HG03575 (cell line): ENCODE results near the gene PPP2R2C.

Experiments used
- ATAC-seq: cut with Tn5 transposase; IDR thresholded peaks from one replicate; pipeline ENCODE4 v1.9.1; 2021; ENCODE audit not compliant: unreplicated experiment, insufficient number of reproducible peaks, low FRiP score; ENCODE audit errors: extremely low read depth

Gene PPP2R2C

DNA sequence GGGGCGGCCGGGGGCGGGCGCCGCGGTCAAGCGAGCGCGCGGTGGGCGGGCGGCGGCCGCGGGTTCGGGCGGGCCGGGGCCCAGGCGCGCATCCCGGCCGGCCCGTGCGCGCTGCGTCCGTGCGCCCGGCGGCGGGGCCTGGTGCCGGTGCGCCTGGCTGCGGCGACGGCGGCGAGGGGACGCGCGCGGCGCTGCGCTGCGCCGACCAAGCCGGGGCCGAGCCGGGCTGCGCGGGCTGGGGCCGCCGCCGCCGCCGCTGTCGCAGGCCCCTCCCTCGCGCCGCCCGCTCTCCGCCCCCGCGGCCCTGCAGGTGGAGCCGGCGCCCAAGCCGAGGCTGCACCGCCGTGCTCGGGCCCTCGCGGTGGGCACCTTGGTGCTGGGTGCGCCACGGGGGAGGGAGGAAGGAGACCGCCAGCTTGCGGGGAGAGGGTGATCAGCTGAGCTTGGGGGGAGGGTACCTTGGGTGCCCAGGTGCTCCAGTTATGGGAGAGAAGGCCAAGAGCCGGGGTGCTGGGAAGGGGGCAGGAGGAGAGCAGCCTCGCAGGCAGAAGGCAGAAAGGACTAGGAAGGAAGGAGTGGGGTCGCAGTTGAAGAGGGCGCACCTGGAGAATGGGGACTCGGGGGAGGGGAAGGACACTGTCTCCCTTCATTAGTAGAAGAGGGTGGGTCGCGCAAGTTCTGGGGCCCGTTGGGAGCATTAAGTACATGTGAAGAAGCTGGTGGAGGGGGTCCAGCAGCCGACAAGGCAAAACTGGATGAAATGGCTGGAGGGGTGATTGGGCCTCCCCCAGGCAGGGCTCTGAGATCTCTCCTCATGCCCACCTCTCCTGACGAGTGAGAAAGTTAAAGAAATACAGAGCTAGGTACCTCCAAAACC is at the start of gene PPP2R2C:
Gene PPP2R2C, minus strand, starts transcription at position 228 of the 877 bp plus-strand sequence. CDS start 385 bp downstream, outside the sequence.
- ATAC-seq = no peak

DNA sequence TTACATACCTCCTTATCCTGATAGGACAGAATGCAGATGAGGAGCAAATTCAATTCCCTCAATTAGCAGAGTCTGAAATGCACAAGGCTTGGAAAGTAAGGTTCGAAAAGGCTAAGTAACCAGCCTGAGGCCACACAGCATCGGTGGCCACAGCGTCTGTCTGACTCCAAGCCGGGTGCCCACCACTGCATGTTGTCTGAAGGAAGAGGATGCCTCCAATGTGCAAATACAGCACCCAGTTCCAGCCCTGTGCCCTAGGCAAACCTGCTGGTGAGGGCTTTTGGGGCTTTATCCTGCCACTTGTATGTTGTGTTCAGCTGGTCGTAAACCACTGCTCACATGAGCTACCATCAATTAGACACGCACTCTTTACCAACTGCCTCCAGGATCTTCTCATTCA is 48.6 kb upstream of the PPP2R2C start:
- no peak for ATAC-seq

DNA sequence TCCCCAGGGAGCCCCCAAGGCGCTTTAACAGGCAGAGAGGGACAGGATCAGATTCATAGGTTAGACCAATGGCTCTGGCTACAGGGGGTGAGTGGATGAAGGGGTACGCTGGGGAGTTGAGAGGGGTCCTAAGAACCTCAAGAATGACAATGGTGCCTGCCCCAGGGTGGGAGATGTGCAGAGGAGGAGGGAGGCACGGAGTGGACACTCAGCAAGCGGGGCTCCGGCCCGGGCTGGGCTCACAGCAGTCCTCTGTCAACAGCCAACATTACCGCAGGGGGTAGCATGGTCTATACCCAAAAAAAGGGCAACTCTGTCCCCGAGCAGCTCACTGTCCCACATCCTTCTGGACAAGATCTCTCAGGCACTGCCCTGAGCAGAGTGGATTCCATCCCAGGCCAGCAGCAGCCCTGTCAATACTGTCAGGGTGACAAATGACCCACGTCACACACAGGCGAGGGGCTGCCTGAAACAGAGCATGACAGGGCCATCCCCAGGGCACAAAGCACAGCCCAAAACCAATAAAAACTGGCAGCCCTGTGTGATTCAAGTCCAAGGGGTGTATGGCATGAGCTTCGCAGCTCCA is 47.7 kb upstream of the PPP2R2C start:
- no peak for ATAC-seq

DNA sequence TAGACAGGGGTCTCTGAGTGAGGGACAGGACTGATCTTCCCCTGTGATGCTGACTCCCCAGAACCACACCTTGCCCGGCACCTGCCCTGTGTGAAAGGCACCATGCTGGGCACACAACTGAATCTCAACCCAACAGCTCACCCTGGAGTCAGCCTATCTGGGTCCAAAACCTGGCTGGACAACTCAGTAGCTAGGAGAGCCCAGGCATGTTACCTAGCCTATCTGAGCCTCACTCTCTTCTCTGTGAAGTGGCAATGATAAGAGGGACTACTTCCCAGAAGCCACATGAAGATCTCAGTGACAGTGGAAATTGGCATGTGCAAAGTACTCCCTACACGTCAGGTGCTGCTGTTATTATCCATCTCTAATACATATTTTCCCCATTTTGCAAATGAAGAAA is 44.8 kb upstream of the PPP2R2C start:
- no peak for ATAC-seq

DNA sequence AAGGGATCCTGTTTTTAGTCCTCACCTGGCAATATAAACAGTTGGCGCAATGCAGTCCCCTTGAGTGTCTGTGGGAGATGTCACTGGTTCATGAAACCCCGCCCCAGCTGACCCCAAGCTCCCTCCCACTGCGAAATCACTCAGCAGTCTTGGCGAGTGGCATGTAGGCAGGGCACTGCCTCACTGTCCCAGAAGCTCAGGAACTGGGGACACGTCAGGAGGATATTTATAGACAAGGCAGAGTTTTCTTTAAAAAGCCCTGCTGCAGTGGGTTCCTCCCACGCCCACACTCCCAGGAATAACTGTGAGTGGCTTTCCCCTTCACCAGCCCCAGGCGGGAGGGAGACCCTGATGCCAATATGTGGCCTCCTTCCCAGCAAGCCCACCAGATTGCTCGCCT is 44.3 kb upstream of the PPP2R2C start:
- no peak for ATAC-seq

DNA sequence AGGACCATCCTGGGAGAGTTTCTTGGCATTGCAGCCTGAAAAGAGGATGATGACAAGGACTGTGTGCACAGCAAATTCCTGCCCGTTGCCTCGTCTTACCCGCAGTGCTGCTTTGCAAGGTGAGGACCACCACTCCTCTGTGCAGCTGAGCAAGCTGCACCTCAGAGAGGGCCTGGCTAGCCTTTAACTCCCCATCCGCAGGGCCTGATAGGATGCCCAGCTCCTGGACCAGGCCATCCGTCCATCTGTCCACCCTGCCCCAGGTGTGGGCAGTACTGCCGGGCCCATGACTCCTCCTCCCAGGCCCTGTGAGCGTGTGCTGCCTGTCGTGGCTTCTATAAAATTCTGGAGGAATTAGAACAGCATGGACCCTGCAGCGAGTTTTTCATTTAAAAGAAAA is 43.9 kb upstream of the PPP2R2C start:
- no peak for ATAC-seq

DNA sequence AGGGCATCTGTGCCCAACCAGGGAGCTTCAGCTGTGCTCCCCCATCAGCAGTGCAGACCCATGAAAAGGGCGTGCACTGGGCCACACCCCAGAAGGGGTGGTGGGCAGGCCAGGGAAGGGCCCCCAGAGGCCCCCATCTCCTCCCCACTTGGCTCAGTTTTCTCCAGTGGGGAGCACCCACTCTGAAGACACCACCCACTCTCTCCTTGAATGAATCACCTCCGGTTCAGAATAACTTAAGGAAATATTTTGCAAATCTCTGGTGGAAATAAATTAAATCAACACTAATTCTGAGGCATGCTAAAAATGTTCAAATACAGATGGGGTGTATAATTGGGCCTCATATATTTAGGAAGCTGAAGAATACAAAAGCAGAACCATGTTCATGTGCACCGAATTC is 41.3 kb upstream of the PPP2R2C start:
- no peak for ATAC-seq

DNA sequence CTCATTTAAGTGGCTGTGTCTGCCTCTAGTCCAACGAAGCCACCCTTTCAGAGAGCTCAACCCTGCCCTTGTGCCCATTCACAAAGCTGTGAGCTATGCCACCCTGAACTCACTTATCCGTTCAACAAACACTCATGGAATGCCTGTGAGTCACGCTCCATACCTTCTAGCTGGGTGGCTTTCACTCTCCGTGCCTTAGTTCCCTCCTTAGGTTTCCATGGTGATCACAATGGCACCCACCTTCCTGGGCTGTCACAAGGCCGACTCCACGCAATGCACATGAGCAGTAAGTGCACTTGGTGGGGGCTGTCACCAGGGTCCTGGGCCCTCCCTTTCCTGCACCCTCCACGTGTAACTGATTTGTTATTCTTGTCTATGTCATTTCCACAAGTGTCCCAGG is 37.2 kb upstream of the PPP2R2C start:
- no peak for ATAC-seq

DNA sequence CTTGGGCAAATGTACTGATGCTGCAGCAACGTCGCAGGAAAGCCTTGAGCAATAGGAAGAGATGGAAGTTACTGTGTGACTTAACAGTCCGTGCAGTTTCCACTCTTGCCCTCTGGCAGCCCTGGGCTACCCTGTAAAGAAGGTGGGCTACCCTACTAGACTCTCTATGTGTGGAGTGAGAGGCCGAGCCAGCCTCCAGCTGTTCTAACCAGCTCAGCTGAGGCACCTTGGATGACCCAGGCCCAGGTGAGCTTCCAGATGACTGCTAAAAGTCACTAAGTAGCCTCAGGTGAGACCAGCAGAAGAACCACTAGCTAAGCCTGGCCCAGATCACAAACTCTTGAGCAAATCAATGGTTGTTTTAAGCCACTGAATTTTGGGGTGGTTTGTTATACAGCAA is 34.9 kb upstream of the PPP2R2C start:
- no peak for ATAC-seq

DNA sequence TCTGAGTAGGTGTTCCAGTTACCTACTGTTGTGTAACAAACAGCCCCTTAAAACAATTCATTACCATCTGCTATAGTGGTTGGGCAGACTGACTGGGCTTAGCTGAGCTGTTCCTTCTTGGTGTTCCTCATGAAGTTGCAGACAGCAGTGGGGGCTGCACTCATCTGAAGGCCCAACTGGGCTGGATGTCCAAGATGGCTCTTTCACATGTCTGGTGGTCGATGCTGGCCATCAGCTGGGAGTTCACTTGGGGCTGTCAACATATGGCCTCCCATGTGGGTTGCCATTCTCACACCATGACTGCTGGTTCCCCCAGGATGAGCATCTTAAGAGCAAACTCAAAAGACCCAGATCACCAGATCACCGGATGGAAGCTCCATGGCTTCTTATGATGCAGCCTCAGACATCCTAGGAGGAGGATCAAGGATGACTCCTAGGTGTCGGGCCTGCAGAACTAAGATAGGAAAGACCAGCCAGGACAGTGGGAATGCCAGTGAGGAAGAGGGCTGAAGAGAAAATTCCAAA is 34.3 kb upstream of the PPP2R2C start:
- no peak for ATAC-seq

DNA sequence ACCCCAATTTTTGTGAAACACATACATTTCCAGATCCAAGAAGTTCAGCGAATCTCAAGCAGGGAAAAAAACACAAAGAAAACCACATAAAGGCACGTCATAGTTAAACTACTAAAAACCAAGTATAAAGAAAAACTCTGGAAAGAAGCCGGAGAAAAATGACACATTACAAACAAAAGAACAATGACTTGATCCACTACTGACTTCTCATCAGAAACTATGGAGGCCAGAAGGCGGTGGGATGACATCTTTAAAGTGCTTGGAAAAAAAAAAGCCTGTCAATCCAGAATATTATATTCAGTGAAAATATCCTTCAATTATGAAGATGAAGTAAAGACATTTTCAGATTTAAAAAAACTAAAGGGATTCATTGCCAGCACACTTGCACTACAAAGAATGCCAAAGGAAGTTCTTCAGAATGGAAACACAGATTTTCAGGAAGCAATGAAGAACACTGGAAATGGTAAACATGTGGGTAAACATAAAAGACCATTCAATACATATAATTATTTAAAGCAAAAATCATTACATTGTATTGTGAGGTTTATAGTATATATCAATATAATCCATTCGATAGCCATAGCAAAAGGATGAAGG is 32.6 kb upstream of the PPP2R2C start:
- ATAC-seq = no peak

DNA sequence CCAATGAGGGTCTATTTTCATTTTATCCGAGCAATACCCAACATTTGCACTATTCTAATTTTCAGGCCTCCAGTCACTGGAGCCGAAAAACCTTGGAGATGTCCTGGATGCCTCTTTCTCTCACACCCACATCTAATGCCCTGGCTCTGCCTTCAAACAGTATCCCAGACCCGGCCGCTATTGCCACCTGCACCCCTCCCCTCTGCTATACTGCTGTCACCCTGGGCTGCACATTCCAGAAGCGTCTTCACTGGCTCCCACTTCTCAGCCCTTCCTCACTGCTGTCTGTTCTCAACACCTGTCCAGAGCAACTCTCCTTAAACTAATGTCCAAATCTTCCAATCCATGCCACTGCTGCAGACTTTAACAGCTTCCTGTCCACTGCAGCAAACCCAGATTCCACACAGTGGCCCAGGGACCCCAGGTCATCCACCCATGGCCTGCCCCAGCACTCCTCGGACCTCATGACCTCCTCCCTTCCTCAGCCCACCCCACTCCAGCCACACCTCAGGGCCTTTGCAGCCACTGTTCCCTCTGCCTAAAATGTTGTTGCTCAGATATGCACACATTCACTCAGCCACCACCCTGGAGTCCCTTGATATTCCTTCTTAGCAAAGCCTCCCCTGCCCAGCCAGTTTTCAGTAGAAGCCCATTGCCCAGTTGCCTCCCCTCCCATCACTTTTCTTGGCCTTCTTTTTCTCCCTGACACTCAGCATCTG is 30.5 kb upstream of the PPP2R2C start:
- no peak for ATAC-seq

DNA sequence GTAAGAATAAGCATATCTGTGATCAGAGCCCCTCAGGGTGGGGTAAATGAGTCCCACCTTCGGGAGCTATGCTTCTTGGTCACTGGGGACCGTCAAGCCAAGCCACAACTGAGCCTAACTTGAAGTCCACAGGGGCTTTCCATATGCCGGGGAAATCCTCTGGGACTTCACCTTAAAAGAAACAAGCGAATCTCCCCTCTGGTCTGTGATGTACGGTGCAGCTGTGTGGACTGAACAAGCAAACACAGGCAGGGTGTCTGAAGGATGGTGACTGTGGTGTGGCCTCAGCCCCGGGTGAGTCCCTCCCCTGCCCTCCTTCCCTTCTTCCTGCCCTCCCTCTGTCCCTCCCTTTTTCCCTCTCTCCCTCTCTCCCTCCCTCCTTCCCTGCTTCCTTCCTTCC is 29.7 kb upstream of the PPP2R2C start:
- no peak for ATAC-seq

DNA sequence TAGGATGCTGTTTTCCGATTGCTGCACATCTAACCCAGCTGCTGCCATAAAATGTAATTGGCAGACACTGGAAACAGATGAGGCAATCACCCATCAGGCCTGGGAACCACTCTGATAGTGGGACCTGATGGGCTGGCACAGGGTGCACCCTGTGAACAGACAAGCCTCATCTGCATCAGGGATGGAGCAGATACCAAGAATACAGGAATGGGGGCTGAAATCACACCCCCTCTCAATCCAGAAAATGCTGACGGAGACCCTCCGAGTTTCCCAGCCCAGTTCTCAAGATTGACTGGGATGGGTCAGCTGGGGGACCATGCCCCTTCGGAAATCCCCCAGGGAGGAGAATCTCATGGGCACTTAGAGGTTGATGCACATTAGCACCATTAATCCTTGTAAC is 28.8 kb upstream of the PPP2R2C start:
- ATAC-seq = no peak

DNA sequence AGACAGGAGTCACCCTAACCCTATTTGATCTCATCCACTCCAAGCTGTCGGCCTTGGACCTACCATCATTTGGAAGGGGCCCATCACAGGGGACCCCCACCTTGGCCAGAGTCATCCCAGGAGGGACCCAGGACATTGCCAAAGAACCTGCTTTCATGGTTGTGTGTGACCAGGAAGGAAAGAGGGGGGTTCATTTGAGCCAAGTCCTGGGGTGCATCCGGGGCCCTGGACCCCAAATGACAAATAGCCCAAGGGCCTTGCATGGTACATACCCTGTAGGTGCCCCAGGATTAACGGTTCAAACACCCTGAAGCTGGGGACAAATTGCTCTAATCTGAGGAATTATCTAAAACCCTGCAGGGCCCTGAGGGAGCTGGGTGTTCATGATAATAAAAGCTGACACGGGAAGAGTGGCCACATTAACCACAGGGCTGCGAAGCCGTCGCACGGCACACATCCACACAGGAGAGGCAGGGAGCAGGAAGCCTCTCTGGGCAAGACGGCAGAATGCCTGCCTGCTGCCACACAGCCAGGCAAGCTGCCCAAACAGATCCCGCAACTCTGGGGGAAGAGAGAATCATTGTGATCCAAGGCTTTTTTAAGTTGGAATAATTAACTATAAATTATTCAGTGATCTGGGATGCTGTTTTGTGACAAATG is 28.2 kb upstream of the PPP2R2C start:
- no peak for ATAC-seq

DNA sequence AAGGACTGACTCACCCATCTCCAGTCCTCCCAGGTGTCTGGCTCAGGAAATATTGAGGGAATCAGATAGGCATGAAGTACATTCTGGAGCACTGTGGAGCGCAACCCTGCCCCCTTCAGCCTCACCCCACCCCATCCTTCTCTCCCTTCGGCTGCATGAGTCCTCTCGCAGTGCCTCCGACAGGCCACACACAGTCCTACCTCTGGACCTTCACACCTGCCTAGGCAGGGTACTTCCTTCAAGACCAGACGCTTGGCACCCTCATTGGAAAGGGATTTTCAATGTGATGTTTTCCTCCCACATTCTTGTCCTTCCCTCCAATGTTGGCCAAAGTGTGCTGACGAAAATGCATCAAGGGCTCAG is 26.8 kb upstream of the PPP2R2C start:
- ATAC-seq = no peak

DNA sequence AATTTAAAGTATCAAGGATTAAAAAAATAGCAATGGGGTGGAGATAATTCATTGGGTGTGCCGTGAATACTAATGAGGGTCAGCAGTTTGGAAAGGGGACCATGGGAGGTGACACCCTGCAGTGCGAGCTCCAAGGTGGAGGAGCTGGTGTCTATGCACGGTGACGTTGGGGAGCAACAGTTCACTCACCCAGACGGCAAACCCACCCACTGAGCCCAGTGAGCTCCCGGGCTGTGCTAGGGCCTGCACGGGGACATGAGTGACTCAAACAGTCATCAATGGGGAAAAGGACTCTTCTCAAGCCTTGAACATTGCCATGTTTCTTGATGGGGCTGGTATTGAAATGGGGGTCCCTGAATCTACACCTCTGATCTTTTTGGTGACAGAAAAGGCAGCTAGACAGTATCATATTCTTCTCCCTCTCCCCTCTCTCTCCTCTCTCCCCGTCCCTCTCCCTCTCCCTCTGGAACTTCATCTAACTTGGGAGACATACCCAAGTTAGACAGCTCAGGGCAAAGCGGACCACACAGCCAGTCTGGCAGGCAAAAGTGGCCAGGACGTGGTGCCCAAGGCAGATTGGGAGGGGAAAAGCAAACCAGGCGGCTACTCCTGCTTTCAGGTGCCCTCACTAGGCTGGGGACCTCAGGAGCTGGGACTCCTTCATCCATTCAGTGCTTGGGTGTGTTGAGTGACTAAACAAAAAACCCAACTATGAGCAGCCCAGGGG is 26.3 kb upstream of the PPP2R2C start:
- no peak for ATAC-seq

DNA sequence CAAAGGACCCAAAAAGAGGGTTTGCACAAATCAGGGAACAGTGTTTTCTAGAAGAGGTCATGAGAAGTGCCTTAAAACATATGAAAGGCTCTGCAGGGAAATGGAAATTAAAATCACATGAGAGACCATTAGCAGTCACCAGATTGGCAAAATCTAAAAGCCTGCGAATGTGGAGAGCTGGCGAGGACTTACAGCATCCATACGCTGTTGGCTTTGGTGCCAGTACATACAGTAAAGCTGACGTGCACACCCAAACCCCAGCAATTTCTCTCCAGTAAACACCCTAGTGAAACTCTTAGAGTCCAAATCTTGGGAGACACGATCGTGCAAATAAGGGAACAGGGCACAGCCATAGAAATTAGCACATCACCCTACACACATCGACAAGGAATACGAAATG is 25.4 kb upstream of the PPP2R2C start:
- no peak for ATAC-seq
